Mesendoderm (in vitro differentiated cells): ENCODE data around the gene ZNF385D.

Experiments used
- DNase-seq: peaks from one replicate; pipeline ENCODE4 v3.0.0; 2013
- H2AK5ac ChIP-seq: 2 replicates; pipeline ENCODE4 v1.6.1; 2013; ENCODE audit warnings: low read length, inconsistent platforms
- H2BK120ac ChIP-seq: 2 replicates; pipeline ENCODE4 v1.6.1; 2013; ENCODE audit warnings: low read depth, mild to moderate bottlenecking, low read length, moderate library complexity, mixed read lengths
- H2BK15ac ChIP-seq: replicated peaks from 2 replicates; pipeline ENCODE4 v1.6.1; 2013; ENCODE audit warnings: low read depth, mild to moderate bottlenecking, moderate library complexity
- H2BK5ac ChIP-seq: 2 replicates; pipeline ENCODE4 v1.6.1; 2013; ENCODE audit warnings: low read length, inconsistent platforms
- H3K18ac ChIP-seq: 2 replicates; pipeline ENCODE4 v1.6.1; 2013; ENCODE audit warnings: mild to moderate bottlenecking, low read length, mixed read lengths
- H3K23ac ChIP-seq: one replicate; pipeline ENCODE4 v1.6.1; 2013; ENCODE audit warnings: low read length
- H3K27ac ChIP-seq: 2 replicates; pipeline ENCODE4 v1.5.1; 2013; ENCODE audit warnings: low read depth, mild to moderate bottlenecking, inconsistent platforms, low read length, moderate library complexity
- H3K27me3 ChIP-seq: 2 replicates; pipeline ENCODE4 v1.6.1; 2013; ENCODE audit warnings: low read length, control low read depth, mild to moderate bottlenecking, inconsistent platforms; ENCODE audit not compliant: insufficient read depth, poor library complexity
- H3K36me3 ChIP-seq: 2 replicates; pipeline ENCODE4 v1.6.1; 2013; ENCODE audit warnings: low read length, inconsistent platforms; ENCODE audit not compliant: control insufficient read depth, insufficient read depth
- H3K4ac ChIP-seq: one replicate; pipeline ENCODE4 v1.6.1; 2013; ENCODE audit warnings: low read depth, mild to moderate bottlenecking, low read length, moderate library complexity
- H3K4me1 ChIP-seq: 2 replicates; pipeline ENCODE4 v1.6.1; 2013; ENCODE audit warnings: low read depth, low read length, inconsistent platforms; ENCODE audit not compliant: control insufficient read depth
- H3K4me2 ChIP-seq: 2 replicates; pipeline ENCODE4 v1.6.1; 2013; ENCODE audit warnings: low read length
- H3K4me3 ChIP-seq: 2 replicates; pipeline ENCODE4 v1.5.1; 2013; ENCODE audit warnings: mild to moderate bottlenecking, low read length
- H3K56ac ChIP-seq: one replicate; pipeline ENCODE4 v1.6.1; 2013; ENCODE audit warnings: low read length
- H3K79me1 ChIP-seq: 2 replicates; pipeline ENCODE4 v1.6.1; 2013; ENCODE audit warnings: low read length, inconsistent platforms
- H3K79me2 ChIP-seq: 2 replicates; pipeline ENCODE4 v1.6.1; 2013; ENCODE audit warnings: mild to moderate bottlenecking, low read length; ENCODE audit not compliant: control insufficient read depth, insufficient read depth
- H3K9ac ChIP-seq: 2 replicates; pipeline ENCODE4 v1.6.1; 2013; ENCODE audit warnings: low read length, inconsistent platforms
- H4K5ac ChIP-seq: one replicate; pipeline ENCODE4 v1.6.1; 2013; ENCODE audit warnings: low read length
- H4K8ac ChIP-seq: one replicate; pipeline ENCODE4 v1.6.1; 2013; ENCODE audit warnings: low read depth, mild to moderate bottlenecking, control low read depth, low read length, moderate library complexity
- WGBS: extraction: QIAGEN DNeasy Blood & Tissue Kit; methylation state at CpG from one replicate; pipeline ENCODE4 v1.1.7; 2013; ENCODE audit warnings: low lambda C conversion rate, missing lambda C conversion rate; ENCODE audit not compliant: insufficient coverage; ENCODE audit errors: extremely low coverage; 5-methylcytosine and 5-hydroxymethylcytosine counted together

Gene ZNF385D

DNA sequence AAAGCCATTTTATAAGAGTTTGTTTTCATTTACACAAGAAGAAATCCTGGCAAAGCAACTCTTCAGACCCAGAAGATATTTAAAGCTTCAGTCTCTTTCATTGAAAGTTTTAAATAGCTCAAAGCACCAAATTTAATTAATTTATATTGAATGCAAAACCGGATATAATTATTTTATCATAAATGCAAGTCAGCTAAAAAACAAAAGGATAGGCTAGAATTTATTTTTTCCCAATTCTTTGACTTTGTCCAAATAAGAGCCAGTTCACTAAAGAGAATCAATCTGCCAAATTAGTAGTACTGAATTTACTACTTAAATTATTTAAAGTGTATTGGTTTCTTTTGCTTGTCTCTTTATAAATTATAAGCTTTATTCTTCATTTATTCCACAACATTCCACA, 101.5 kb downstream of the ZNF385D start:
- H3K4me2 ChIP-seq: no peak overlapping the region
- no peak overlapping the region for H4K5ac ChIP-seq
- H3K27ac ChIP-seq: no peak overlapping the region
- H3K4ac ChIP-seq: no peak overlapping the region
- no peak overlapping the region for H3K18ac ChIP-seq
- no peak overlapping the region for H2AK5ac ChIP-seq
- H3K79me2 ChIP-seq: no peaks in the 10 kb centered on the region
- no peak overlapping the region for H3K56ac ChIP-seq
- no CpG with 5 or more reads among the region's 1 CpG for whole genome bisulfite sequencing
- H3K27me3 ChIP-seq: no peaks in the 10 kb centered on the region
- H3K4me3 ChIP-seq: no peak overlapping the region
- H3K9ac ChIP-seq: no peak overlapping the region
- no peak overlapping the region for H3K23ac ChIP-seq
- H4K8ac ChIP-seq: no peak overlapping the region
- DNase-seq: no peak
- H2BK15ac ChIP-seq: no peak overlapping the region
- H2BK5ac ChIP-seq: no peak overlapping the region
- H3K79me1 ChIP-seq: no peaks in the 10 kb centered on the region
- H3K36me3 ChIP-seq: no peaks in the 10 kb centered on the region
- H3K4me1 ChIP-seq: peaks cover 3% of the 10 kb centered on the region
- no peak overlapping the region for H2BK120ac ChIP-seq

- Histone ChIP-seq H3K79me1 (no peaks in the 10 kb centered on the region), H3K36me3 (no peaks in the 10 kb centered on the region), H2AK5ac (no peak overlapping the region), H3K4ac (no peak overlapping the region), H4K8ac (no peak overlapping the region), H3K4me2 (no peak overlapping the region), H3K79me2 (no peaks in the 10 kb centered on the region), H3K56ac (no peak overlapping the region), H2BK15ac (no peak overlapping the region), H3K9ac (no peak overlapping the region), H3K4me1 (peaks cover 3% of the 10 kb centered on the region), H4K5ac (no peak overlapping the region), H2BK120ac (no peak overlapping the region), H3K18ac (no peak overlapping the region), H3K4me3 (no peak overlapping the region), H3K27me3 (no peaks in the 10 kb centered on the region), H3K27ac (no peak overlapping the region), H2BK5ac (no peak overlapping the region), H3K23ac (no peak overlapping the region)
- WGBS: no CpG with 5 or more reads among the region's 4 CpGs
- peak; percentile 65 for DNase-seq
These were observed 103.0 kb downstream of the ZNF385D start for GRCh38 chr3:21647961-21648360.

DNA sequence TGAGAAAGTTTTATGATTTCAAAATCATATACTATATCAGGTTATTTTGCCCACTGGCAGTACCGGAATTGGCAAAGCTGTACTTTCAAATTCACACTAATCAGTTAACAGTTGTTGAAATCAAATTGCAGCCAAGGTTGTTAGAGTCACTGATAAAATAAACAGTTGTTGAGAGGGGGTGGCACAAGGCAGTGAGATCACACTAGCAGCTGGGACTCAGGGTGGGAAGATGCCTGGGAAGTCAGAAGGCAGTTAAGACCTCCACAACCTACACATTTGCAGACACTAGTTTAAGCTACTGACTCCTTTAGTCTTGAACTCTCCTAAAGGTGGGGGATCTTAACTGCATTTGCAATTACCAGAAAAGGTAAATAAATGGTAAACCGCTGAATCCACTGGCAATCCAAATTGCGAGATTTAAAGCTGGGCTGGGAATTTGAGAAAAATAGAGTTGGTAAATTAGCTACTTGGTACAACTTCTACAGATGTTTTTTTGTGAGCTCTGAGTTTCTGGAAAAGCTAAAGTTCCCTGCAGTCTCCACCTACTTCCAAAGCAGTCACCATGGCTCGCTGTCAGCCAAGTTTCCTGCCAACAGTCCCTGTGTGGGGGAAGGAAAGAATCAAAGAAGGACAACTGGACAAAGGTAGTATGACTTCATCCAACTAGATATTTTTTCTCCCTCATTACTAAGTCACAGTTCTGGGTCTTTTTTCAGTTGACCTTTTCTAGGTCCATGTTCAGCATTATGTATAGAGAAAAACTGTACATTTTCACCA, 105.7 kb downstream of the ZNF385D start:
- H3K4me2 ChIP-seq: no peak overlapping the region
- H3K4me3 ChIP-seq: no peak overlapping the region
- WGBS: no CpG with 5 or more reads among the region's 4 CpGs
- no peaks in the 10 kb centered on the region for H3K36me3 ChIP-seq
- no peak overlapping the region for H4K8ac ChIP-seq
- H3K4ac ChIP-seq: no peak overlapping the region
- no peaks in the 10 kb centered on the region for H3K27me3 ChIP-seq
- no peak overlapping the region for H4K5ac ChIP-seq
- no peak overlapping the region for H3K9ac ChIP-seq
- H2BK120ac ChIP-seq: no peak overlapping the region
- H3K56ac ChIP-seq: no peak overlapping the region
- no peak overlapping the region for H2AK5ac ChIP-seq
- no peak overlapping the region for H3K18ac ChIP-seq
- no peaks in the 10 kb centered on the region for H3K79me1 ChIP-seq
- peaks cover 3% of the 10 kb centered on the region for H3K4me1 ChIP-seq
- no peak overlapping the region for H3K23ac ChIP-seq
- H3K79me2 ChIP-seq: no peaks in the 10 kb centered on the region
- no peak overlapping the region for H2BK15ac ChIP-seq
- DNase-seq: peak; percentile 18
- H3K27ac ChIP-seq: no peak overlapping the region
- no peak overlapping the region for H2BK5ac ChIP-seq

DNA sequence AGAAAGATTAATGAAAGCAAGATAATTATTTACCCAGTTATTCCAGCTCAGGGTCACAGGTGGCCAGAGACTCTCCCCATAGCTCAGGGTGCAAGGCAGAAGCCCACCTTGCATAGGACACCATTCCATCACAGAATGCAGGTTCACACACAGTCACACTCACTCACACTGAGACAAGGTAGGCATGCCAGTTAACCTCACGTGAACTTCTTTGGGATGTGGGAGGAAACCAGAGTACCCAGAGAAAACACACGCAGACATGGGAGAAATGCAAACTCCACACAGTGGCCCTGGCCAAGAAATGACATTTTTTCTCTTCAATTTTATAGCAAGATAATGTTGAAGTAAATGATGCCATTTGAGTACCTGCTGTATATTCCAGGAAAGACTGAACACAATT, 106.7 kb downstream of the ZNF385D start:
- Histone ChIP-seq H3K4me1 (peaks cover 3% of the 10 kb centered on the region), H3K79me2 (no peaks in the 10 kb centered on the region), H3K4me3 (no peak overlapping the region), H2AK5ac (no peak overlapping the region), H2BK5ac (no peak overlapping the region), H2BK15ac (no peak overlapping the region), H3K9ac (no peak overlapping the region), H2BK120ac (no peak overlapping the region), H3K18ac (no peak overlapping the region), H3K4me2 (no peak overlapping the region), H3K27me3 (no peaks in the 10 kb centered on the region), H3K79me1 (no peaks in the 10 kb centered on the region), H3K27ac (no peak overlapping the region), H4K8ac (no peak overlapping the region), H3K36me3 (no peaks in the 10 kb centered on the region), H3K4ac (no peak overlapping the region), H3K56ac (no peak overlapping the region), H4K5ac (no peak overlapping the region), H3K23ac (no peak overlapping the region)
- no peak for DNase-seq
- no CpG with 5 or more reads among the region's 2 CpGs for WGBS

GRCh38 chr3:21643752-21644151, 107.3 kb downstream of the ZNF385D start:
- H4K5ac ChIP-seq: no peak overlapping the region
- H2BK120ac ChIP-seq: no peak overlapping the region
- no peaks in the 10 kb centered on the region for H3K79me2 ChIP-seq
- no peak overlapping the region for H4K8ac ChIP-seq
- no peak overlapping the region for H3K4ac ChIP-seq
- H2BK15ac ChIP-seq: no peak overlapping the region
- no peaks in the 10 kb centered on the region for H3K27me3 ChIP-seq
- H3K4me2 ChIP-seq: no peak overlapping the region
- H3K36me3 ChIP-seq: no peaks in the 10 kb centered on the region
- H2BK5ac ChIP-seq: no peak overlapping the region
- H3K23ac ChIP-seq: no peak overlapping the region
- H3K79me1 ChIP-seq: no peaks in the 10 kb centered on the region
- H3K4me1 ChIP-seq: peaks cover 3% of the 10 kb centered on the region
- no peak overlapping the region for H3K56ac ChIP-seq
- no peak overlapping the region for H3K27ac ChIP-seq
- H3K9ac ChIP-seq: no peak overlapping the region
- no CpG with 5 or more reads among the region's 2 CpGs for WGBS
- no peak for DNase-seq
- H2AK5ac ChIP-seq: no peak overlapping the region
- no peak overlapping the region for H3K18ac ChIP-seq
- no peak overlapping the region for H3K4me3 ChIP-seq

- Histone ChIP-seq H2AK5ac (no peak overlapping the region), H3K4me2 (no peak overlapping the region), H3K4ac (no peak overlapping the region), H2BK5ac (no peak overlapping the region), H3K4me3 (no peak overlapping the region), H3K23ac (no peak overlapping the region), H4K8ac (no peak overlapping the region), H3K36me3 (no peaks in the 10 kb centered on the region), H3K79me1 (no peaks in the 10 kb centered on the region), H2BK120ac (no peak overlapping the region), H3K79me2 (no peaks in the 10 kb centered on the region), H3K56ac (no peak overlapping the region), H3K27me3 (no peaks in the 10 kb centered on the region), H4K5ac (no peak overlapping the region), H3K18ac (no peak overlapping the region), H2BK15ac (no peak overlapping the region), H3K27ac (no peak overlapping the region), H3K9ac (no peak overlapping the region), H3K4me1 (peaks cover 3% of the 10 kb centered on the region)
- whole genome bisulfite sequencing: no CpG with 5 or more reads among the region's 3 CpGs
- DNase-seq: no peak
These were observed 108.6 kb downstream of the ZNF385D start for GRCh38 chr3:21642433-21642832.
